NCI-H2107 treated with DMSO at 0.1 percent for 48 hours (cell line): Measurements from ENCODE around the gene CHML.

Experiments used
- DNase-seq: peaks from one replicate; lab custom pipeline; 2025; ENCODE audit not compliant: unreplicated experiment; lab: John Stamatoyannopoulos, UW

The CHML gene

DNA sequence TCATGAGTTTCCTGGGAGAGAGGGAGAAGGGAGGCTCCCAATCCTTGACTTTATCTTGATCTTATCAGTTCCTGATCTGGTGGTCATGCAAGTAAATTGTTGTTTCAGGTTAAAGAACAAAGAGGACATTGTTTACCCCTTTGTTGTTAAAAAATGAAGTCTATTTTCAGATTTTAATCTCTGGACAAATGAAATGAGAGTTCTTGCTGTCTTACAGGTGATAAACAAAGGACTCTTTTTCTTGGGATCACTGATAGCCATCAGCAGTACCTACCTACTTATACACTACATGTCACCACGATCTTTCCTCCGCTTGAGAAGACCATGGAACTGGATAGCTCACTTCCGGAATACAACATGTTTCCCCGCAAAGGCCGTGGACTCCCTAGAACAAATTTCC, 48.4 kb downstream of the CHML start:
- no peak for DNase-seq

DNA sequence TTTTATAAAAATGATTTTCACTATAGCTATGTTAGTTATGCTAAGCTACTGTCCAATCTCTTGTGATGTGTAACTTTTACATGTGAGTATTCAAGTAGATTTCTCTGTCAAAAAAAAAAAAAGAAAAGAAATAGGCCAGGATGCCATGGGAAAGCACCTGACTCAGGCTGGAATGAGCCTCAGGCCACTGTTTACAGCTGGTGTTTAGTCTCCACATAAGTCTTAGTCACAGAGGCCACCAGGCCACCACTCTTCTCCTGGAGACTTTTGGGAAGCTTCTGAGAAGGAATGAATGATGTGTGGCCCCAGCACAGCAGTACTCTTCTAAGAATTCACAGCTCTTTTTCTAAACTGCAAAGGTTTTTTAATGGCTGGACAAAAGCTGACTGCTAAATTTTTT, 48.9 kb downstream of the CHML start:
- no peak for DNase-seq

DNA sequence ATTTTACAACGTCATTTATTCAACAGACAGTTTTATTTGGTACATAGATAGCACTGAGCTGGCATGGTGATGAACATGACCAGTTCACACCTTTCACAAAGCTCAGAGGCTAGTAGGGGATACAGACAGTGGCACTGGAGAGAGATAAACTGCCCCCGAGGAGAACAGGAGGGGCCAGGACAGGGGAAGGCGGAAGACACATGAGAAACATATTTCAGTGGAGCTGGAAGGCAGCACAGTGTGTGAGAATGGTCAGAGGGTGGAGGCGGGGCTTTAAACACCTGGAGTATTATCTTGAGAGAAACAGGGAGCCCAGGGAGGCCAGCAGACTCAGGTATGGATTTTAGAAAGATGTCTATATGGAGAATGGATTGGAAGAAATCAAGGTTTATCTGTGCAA, 49.5 kb downstream of the CHML start:
- no peak for DNase-seq
